Esophagus squamous epithelium (tissue), 5 donors: Measurements from ENCODE around the gene SHMT1. TPM values are rescaled to one million over a fixed set of nuclear protein-coding genes. Genes with fewer than 3 reads are reported as not detected.
"Not testable (repeated sequence)": the region's sequence is repeated elsewhere in the genome, so short reads cannot be mapped to it uniquely, and the experiment has no call there.

Source experiments
- DNase-seq: peaks from one replicate; lab custom pipeline; 2025; lab: John Stamatoyannopoulos, UW
- H3K27ac ChIP-seq, 4 donors: fragments of 200-600 bp; sonication (generic); one replicate each; pipeline ENCODE4 v1.5.1; 2016 to 2019; ENCODE audit warnings: mild to moderate bottlenecking in 1 of 4
- H3K27me3 ChIP-seq, 4 donors: fragments of 200-600 bp; sonication (generic); 1 replicate in 3 of 4; 2 replicates in 1 of 4; pipeline versions ENCODE4 v1.5.1 to v1.6.0; 2017 to 2021; ENCODE audit warnings: antibody characterized with exemption in 1 of 4
- H3K36me3 ChIP-seq, 3 donors: fragments of 200-600 bp; sonication (generic); one replicate each; pipeline ENCODE4 v1.5.1; 2016 to 2019
- H3K4me1 ChIP-seq, 3 donors: fragments of 200-600 bp; sonication (generic); one replicate each; pipeline ENCODE4 v1.5.1; 2017 to 2019
- H3K4me3 ChIP-seq, 4 donors: fragments of 200-600 bp; sonication (generic); 1 replicate in 3 of 4; 2 replicates in 1 of 4; pipeline ENCODE4 v1.5.1; 2016 to 2019; ENCODE audit warnings: mild to moderate bottlenecking in 2 of 4, moderate library complexity in 1 of 4
- H3K9me3 ChIP-seq, 3 donors: fragments of 200-600 bp; sonication (generic); one replicate each; pipeline ENCODE4 v1.5.1; 2016 to 2019
- POLR2A ChIP-seq, 4 donors: fragments of 450-650 bp; IDR thresholded peaks; one replicate each; pipeline ENCODE4 v1.6.1; 2017; ENCODE audit warnings: antibody characterized with exemption in 4 of 4, mild to moderate bottlenecking in 4 of 4, moderate library complexity in 3 of 4
- WGBS, 2 donors: methylation state at CpG; one replicate each; pipeline ENCODE4 v1.1.5; 2018; 5-methylcytosine and 5-hydroxymethylcytosine counted together
- intact Hi-C: fragments of 100-400 bp; cut with DNase I; formaldehyde crosslinking; loops from one replicate; pipeline ENCODE4 v1.15.0; 2022
- total RNA-seq, 4 donors: library from RNA; depleted of rRNA; stranded (reverse); fragments of >200 nt; gene quantifications; one replicate each; pipeline ENCODE4 v1.1.0, GENCODE V29; 2016
- TF ChIP-seq, protein P1 (sequence below), 6 experiments: fragments of 450-650 bp in 4 of 6; fragments of 200-600 bp in 2 of 6; sonication (generic) in 2 of 6; IDR thresholded peaks; one replicate each; pipeline ENCODE4 v1.5.1; 2016 to 2019; ENCODE audit warnings: antibody characterized with exemption in 6 of 6, mild to moderate bottlenecking in 4 of 6, moderate library complexity in 4 of 6
- donor health status: DM: yes; HTN: yes; CAD: no.

SHMT1 gene
- 100 to 1,000 TPM in 1 of 4 donors, 10 to 100 TPM in 3; 64.1 to 124 (median 67.9) TPM for total RNA-seq

DNA sequence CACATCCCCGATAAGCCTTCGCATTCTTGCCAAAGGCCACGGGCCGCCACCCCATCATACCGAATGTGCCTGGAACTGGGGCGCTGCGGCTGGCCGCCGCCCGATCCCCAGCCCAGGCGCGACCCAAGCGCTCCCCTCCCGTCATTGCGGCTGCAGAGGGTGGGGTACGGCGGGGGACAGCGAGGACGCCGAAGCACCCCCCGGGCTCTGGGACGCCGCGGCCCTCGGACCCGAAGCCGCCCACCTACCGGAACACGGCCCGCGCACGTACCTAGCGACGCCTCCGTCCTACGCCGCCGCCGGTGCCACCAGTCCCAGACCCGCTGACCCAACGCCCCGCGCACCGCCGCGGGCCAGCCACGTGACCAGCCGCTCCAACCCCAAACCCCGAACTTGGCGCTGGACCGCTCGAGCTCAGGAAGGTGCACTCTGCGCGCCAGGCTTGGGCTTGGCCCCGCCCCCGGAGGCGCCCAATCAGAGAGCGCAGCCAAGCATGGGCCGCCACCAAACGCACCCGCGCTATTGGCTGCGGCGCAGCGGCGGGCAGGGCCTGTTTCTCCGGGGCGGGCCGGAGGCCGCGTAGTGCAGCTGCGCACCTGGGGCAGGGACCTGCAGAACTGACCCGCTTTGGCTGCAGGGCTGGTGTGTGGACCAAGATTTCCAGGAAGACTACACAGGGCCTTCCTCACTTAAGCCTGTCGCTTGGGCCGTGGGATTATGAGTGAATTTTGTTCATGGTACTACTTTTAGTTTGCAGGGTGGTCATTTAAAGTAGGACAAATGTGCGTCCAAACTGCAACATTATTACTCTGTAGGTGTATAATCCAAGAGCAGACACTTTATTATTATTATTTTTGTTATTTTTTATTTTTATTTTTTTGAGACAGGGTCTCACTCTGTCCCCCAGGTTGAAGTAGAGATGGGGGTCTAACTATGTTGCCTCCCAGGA lies at the start of gene SHMT1:
TSS of gene SHMT1 (minus strand) at position 450 of the 949 bp plus-strand sequence. CDS start 7,569 bp downstream, outside the sequence.
- peak within 1 kb of the TSS; percentile 65 to 88 (median 78) for H3K4me3 ChIP-seq
- H3K4me1 ChIP-seq: peaks cover 3 to 27% (median 7%) of the 10 kb centered on the region in 3 donors
- TF ChIP-seq, protein P1, sequence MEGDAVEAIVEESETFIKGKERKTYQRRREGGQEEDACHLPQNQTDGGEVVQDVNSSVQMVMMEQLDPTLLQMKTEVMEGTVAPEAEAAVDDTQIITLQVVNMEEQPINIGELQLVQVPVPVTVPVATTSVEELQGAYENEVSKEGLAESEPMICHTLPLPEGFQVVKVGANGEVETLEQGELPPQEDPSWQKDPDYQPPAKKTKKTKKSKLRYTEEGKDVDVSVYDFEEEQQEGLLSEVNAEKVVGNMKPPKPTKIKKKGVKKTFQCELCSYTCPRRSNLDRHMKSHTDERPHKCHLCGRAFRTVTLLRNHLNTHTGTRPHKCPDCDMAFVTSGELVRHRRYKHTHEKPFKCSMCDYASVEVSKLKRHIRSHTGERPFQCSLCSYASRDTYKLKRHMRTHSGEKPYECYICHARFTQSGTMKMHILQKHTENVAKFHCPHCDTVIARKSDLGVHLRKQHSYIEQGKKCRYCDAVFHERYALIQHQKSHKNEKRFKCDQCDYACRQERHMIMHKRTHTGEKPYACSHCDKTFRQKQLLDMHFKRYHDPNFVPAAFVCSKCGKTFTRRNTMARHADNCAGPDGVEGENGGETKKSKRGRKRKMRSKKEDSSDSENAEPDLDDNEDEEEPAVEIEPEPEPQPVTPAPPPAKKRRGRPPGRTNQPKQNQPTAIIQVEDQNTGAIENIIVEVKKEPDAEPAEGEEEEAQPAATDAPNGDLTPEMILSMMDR (IDR thresholded peaks at IDR 0.05): no peak
- TF ChIP-seq POLR2A (IDR thresholded peaks at IDR 0.05): peak in 3 of 4 donors; percentile 56 to 85 (median 77)
- H3K9me3 ChIP-seq: no peaks in the 10 kb centered on the region
- H3K36me3 ChIP-seq: peaks cover 0 to 25% (median 4%) of the 10 kb centered on the region in 3 donors
- intact Hi-C loops: no loop called here
- peak within 1 kb of the TSS; percentile 83 to 94 (median 90) for H3K27ac ChIP-seq
- no peaks in the 10 kb centered on the region for H3K27me3 ChIP-seq
- DNase-seq: peak; percentile 43
- WGBS, 2 donors: 4 to 10% methylated on average over 3 to 5 of the region's 76 CpGs

DNA sequence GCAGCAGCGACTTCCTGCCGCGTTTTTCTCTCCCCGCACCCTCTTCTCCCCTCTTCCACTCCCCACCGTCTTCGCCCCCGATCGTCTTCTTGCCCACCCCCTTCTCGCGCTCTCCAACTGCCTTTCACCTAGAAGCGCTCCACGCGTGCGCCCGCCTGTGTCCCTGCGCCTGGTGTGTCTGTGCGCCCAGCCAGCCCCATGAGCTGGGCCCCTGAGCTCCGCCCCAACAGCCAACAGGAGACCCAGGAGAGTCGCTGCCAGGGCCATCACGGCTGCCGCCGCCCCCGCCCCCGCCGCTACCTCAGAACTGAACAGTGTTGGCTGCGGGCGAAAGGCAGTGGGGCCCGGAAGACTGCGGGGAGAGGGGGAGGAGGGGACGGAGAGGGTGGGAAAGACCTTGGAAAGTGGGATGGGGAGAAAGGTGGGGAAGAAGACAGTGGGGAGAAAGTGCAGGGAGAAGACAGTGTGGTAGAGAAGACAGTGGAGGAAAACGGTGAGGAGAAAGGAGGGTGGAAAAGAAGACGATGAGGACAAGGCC lies 48.7 kb upstream of the SHMT1 start:
- no CpG with 5 or more reads among the region's 32 CpGs for WGBS, 2 donors
- H3K36me3 ChIP-seq, H3K27me3 ChIP-seq, H3K9me3 ChIP-seq, intact Hi-C loops, DNase-seq: not testable (repeated sequence)
- Histone ChIP-seq H3K27ac (peak overlapping the region in 1 of 4 donors; percentile 84), H3K4me3 (peak overlapping the region; percentile 36 to 62 (median 56)), H3K4me1 (peaks cover 0 to 30% (median 0%) of the 10 kb centered on the region in 3 donors)

DNA sequence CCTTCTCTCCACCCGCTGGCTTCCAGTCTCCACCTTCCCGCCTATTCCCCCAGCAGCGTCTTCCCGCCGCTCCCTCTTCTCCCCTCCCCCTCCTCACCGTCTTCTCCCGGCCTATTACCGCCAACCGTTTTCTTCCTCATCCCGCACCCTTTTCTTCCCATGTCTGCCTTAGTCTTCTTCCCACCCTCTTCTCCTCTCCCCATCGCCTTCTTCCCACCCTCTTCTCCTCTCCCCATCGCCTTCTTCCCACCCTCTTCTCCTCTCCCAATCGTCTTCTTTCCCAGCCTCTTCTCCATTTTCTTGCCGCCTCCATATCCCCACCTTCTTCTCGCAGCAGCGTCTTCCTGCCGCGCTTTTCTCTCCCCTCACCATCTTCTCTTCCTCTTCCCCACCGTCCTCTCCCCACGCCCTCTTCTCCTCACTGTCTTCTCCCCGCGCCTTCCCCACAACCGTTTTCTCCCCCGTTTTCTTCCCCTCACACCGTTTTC lies 48.1 kb upstream of the SHMT1 start:
- H3K4me3 ChIP-seq: peak overlapping the region; percentile 36 to 62 (median 56)
- H3K36me3 ChIP-seq, H3K9me3 ChIP-seq, H3K27me3 ChIP-seq, DNase-seq, intact Hi-C loops: not testable (repeated sequence)
- WGBS, 2 donors: 0% methylated on average over 22 to 24 of the region's 25 CpGs
- peaks cover 0 to 30% (median 0%) of the 10 kb centered on the region in 3 donors for H3K4me1 ChIP-seq
- peak overlapping the region; percentile 50 to 85 (median 80) for H3K27ac ChIP-seq

DNA sequence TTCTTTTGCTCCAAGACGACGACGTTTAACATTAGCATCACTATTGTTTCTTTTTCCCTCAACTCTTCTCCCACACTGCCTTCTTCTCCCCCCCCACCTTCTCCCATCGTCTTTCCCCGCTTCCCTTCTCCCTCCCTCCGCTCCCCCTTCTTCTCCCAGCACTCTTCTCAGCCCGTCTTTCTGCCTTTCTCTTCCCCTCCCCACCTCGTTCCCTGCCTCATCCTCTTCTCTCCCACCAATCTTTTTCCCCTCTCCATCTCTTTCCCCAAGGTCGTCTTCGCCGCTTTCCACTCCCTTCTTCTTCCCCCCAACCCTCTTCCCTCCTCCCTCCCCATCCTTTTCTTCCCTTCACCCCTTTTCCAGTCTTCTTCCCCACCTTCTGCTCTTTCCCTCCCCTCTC lies 47.4 kb upstream of the SHMT1 start:
- H3K27ac ChIP-seq: peak overlapping the region in 3 of 4 donors; percentile 14 to 85 (median 84)
- DNase-seq, intact Hi-C loops, H3K27me3 ChIP-seq, H3K36me3 ChIP-seq, H3K9me3 ChIP-seq: not testable (repeated sequence)
- 6 to 9% methylated on average over 11 of the region's 11 CpGs for WGBS, 2 donors
- peak overlapping the region in 3 of 4 donors; percentile 53 to 62 (median 58) for H3K4me3 ChIP-seq
- H3K4me1 ChIP-seq: peaks cover 0 to 30% (median 0%) of the 10 kb centered on the region in 3 donors

DNA sequence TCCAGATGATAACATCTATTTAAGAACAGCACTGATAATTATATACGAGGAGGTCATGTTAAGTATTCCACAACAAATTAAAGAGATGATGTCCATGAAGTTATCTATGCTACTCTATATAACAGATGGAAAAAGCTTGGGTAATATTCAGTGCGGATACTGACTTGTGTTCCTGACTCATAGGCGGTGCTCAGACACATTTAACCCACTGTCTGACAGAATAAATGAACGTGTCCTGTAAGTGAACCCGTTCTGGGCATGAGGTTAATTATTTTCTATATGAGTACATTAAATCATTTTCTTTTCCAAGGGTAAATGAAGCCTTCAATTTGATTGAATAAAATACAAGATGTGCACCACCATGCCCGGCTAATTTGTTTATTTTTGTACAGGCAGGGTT lies 46.0 kb upstream of the SHMT1 start:
- intact Hi-C loops, H3K27me3 ChIP-seq, H3K27ac ChIP-seq, H3K4me3 ChIP-seq, H3K36me3 ChIP-seq, DNase-seq, H3K9me3 ChIP-seq: not testable (repeated sequence)
- peaks cover 0 to 30% (median 0%) of the 10 kb centered on the region in 3 donors for H3K4me1 ChIP-seq
- 20 to 22% methylated on average over 6 of the region's 6 CpGs for WGBS, 2 donors

DNA sequence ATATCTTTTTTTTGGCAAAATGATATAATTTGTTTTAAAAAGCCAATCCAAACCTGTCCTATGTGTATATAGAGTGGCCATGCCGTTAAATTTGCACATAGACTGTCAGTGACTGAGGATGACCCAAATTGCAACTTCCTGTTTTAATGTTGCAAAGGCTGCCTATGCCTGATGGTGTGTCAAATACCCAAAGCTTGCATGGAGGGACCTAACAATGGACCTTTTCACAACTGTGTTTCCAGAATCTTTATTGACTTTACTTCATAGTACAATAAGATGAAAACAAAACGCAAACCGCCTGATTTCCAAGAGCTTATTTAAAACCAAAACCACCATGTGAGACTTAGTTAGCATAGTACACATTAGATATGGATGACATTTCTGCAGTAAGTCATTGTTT lies 45.6 kb upstream of the SHMT1 start:
- DNase-seq, intact Hi-C loops, H3K9me3 ChIP-seq, H3K27ac ChIP-seq, H3K36me3 ChIP-seq, H3K27me3 ChIP-seq, H3K4me3 ChIP-seq: not testable (repeated sequence)
- H3K4me1 ChIP-seq: peaks cover 0 to 30% (median 0%) of the 10 kb centered on the region in 3 donors
- WGBS, 2 donors: 27 to 29% methylated on average over 3 of the region's 3 CpGs

DNA sequence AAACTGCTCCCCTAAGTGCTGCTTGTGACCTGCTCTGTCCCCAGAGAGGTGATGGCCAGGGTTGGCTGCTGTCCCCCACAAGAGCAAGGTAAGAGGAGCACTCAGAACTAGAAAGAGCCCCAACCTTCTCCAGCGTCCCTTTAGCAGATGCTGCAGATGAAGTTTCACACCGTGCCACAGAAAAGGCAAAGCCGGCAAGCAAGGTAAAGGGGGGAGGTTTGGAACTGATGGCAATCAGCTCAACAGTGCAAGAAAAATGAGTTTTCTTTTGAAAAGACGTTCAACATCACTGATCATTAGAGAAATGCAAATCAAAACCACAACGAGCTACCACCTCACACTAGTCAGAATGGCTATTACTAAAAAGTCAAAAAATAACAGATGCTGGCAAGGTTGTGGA lies 40.3 kb upstream of the SHMT1 start:
- H3K27me3 ChIP-seq, H3K4me1 ChIP-seq, DNase-seq, H3K27ac ChIP-seq, H3K36me3 ChIP-seq, H3K9me3 ChIP-seq, H3K4me3 ChIP-seq, intact Hi-C loops: not testable (repeated sequence)
- WGBS, 2 donors: no CpG with 5 or more reads among the region's 5 CpGs

DNA sequence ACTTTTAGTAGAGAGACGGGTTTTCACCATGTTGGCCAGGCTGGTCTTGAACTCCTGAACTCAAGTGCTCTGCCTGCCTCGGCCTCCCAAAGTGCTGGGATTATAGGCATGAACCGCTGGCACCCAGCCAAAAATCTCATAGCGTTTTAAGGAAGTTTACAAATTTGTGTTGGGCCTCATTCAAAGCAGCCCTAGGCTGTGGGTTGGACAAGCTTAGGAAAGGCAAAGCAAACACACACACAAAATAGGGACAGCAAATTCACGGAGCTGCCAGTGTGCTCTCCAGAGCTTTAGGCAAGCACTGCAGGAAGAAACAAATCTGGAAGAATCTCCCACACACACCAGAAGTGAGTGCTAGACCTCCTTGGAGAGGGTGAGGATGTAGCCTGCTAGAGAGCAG lies 39.8 kb upstream of the SHMT1 start:
- H3K4me3 ChIP-seq, H3K4me1 ChIP-seq, H3K27ac ChIP-seq, DNase-seq, H3K27me3 ChIP-seq, intact Hi-C loops, H3K36me3 ChIP-seq, H3K9me3 ChIP-seq: not testable (repeated sequence)
- WGBS, 2 donors: 6 to 43% methylated on average over 1 to 2 of the region's 5 CpGs

DNA sequence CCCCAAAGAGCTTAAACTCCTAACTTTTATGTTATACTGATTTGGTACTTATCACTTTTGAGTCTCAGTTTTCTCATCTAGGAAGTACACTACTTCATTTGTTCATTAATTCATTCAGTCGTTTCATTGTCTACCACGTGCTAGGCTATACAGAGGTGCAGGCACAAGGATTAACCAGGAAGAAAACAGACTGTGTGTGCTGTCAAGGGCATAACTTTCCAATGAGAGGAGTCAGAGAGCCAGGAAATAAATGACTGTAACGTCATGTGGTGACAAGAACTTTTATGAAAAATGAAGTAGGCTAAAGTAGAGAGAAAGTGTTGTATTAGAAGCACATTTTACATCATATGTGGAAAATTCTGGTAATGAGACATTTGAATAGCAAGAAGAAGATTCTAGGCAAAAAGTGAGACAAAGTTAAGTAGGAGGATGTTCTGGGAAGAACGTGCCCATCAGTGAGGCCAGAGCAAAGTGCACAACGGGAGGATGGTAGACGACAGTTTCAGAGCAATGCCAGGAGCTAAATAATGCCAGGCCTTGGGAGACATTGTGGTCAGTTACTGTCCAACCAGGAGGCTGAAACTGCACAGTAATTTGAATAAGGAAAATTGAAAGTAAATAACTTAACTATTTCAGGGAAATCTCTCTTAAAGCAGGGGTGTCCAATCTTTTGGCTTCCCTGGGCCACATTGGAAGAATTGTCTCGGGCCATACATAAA lies 38.7 kb upstream of the SHMT1 start:
- DNase-seq, H3K9me3 ChIP-seq, H3K4me3 ChIP-seq, H3K36me3 ChIP-seq, intact Hi-C loops, H3K4me1 ChIP-seq, H3K27ac ChIP-seq, H3K27me3 ChIP-seq: not testable (repeated sequence)
- 40 to 43% methylated on average over 6 of the region's 7 CpGs for WGBS, 2 donors

DNA sequence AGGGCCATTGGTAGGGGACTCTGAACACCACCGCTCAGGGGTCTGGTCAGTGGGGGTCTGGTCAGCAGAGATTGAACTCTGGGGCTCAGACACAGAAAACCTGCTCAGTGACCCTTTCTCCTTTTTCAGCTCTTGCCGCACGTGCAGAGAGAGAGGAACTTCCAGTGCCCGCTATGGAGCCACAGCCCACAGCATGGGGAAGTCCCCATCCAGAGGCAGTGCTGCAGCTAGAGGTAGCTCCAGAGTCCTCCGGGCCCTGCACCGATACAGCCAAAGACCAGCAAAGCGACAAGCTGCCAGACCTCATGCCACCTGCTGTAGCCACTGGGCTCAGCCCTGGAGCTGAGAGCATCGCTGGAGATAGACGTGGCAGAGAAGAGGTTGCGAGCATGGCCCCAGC lies 25.4 kb upstream of the SHMT1 start:
- WGBS, 2 donors: 80% methylated on average over 1 of the region's 10 CpGs; no CpG with 5 or more reads in 1 of the 2 donors
- intact Hi-C loops, H3K27me3 ChIP-seq, H3K4me1 ChIP-seq, H3K9me3 ChIP-seq, H3K36me3 ChIP-seq, DNase-seq, H3K4me3 ChIP-seq, H3K27ac ChIP-seq: not testable (repeated sequence)

DNA sequence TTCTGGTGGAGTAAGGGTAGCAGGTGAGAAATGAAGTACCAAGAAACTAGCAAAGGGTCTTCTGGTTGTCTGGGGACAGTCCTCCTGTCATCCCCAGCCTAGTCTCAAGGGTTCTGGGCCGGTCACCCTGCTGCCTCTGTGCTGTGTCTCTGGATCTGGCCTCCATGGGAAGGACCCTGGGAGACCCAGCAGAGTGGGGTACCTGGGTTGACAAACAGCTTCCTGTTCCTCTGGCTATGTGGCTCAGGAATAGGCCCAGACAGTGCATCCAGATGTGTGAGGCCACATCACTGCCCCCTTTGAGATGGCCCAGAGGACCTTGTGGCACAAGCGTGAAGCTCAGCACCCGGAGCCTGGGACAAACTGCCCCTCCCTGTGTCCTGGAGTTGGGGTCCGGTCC lies 24.9 kb upstream of the SHMT1 start:
- H3K9me3 ChIP-seq, DNase-seq, intact Hi-C loops, H3K4me1 ChIP-seq, H3K36me3 ChIP-seq, H3K4me3 ChIP-seq, H3K27me3 ChIP-seq, H3K27ac ChIP-seq: not testable (repeated sequence)
- WGBS, 2 donors: 90 to 100% methylated on average over 2 of the region's 4 CpGs
